GM19035 (cell line): ENCODE results near the gene INHBC.
"Not testable (repeated sequence)": the region's sequence is repeated elsewhere in the genome, so short reads cannot be mapped to it uniquely, and the experiment has no call there.

Experiments used
- ATAC-seq: cut with Tn5 transposase; IDR thresholded peaks from one replicate; pipeline ENCODE4 v1.9.1; 2021; ENCODE audit not compliant: unreplicated experiment

Gene INHBC, protein sequence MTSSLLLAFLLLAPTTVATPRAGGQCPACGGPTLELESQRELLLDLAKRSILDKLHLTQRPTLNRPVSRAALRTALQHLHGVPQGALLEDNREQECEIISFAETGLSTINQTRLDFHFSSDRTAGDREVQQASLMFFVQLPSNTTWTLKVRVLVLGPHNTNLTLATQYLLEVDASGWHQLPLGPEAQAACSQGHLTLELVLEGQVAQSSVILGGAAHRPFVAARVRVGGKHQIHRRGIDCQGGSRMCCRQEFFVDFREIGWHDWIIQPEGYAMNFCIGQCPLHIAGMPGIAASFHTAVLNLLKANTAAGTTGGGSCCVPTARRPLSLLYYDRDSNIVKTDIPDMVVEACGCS

DNA sequence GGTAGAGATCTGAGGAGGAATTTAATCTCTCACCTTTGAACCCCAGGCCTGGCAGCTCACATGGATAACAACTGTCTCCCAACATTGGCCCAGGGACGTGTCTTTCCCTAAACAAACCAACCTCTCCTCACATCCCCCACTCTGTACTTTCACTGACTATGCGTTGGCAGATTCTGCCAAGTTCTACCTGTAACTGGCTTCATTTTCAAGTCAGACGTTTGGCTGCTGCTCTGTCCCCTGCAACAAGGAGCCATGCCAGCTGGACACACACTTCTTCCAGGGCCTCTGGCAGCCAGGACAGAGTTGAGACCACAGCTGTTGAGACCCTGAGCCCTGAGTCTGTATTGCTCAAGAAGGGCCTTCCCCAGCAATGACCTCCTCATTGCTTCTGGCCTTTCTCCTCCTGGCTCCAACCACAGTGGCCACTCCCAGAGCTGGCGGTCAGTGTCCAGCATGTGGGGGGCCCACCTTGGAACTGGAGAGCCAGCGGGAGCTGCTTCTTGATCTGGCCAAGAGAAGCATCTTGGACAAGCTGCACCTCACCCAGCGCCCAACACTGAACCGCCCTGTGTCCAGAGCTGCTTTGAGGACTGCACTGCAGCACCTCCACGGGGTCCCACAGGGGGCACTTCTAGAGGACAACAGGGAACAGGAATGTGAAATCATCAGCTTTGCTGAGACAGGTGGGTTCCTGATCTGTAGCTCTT, at the start of gene INHBC:
Gene INHBC (plus strand): TSS at position 268 of the 707 bp plus-strand sequence. CDS start 103 bp downstream, at position 371.
- ATAC-seq: no peak

DNA sequence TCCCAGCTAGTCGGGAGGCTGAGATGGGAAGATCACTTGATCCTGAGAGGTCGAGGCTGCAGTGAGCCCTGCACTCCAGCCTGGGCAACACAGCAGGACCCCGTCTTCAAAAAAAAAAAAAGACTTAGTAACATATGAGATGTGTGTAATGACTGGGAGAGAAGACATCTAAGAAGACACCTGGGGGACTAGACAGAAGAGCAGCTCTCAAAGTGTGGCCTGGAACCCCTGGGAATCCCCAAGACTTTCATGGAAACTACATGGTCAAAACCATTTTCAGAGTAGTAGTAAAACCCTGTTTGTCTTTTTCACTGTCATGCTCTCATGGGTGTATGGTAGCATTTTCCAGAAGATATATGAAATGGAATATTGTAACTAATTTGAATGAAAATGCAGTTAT, 49.0 kb upstream of the INHBC start:
- ATAC-seq: no peak

DNA sequence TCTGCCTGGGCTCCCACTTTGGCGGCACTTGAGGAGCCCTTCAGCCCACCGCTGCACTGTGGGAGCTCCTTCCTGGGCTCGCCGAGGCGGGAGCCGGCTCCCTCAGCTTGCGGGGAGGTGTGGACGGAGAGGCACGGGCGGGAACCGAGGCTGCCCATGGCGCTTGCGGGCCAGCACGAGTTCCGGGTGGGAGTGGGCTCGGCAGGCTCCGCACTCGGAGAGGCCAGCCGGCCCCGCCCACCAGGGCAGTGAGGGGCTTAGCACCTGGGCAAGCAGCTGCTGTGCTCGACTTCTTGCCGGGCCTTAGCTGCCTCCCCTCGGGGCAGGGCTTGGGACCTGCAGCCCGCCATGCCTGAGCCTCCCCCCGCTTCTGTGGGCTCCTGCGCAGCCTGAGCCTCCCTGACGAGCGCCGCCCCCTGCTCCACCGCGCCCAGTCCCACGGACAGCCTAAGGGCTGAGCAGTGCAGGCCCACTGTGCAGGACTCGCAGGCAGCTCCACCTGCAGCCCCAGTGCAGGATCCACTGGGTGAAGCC, 48.3 kb upstream of the INHBC start:
- ATAC-seq: no peak

DNA sequence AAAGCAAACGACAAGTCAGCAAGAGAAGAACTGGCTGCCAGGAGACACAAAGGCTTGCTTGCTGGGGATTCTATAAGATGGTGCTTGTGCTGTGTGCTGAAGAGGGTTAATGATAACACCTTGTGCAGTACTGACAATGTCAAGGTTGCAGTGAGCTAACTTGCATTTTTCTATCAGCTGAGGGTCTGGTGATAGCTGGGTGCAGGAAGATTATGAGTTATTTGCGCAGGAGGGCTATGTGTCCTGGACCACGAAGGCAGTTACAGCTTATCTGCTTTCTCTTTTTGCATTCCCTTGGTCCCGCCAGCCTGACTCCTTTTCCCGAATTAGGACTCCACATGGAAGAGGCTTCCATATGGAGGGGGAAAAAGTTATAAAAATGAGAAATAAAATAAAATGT, 46.2 kb upstream of the INHBC start:
- ATAC-seq: no peak

DNA sequence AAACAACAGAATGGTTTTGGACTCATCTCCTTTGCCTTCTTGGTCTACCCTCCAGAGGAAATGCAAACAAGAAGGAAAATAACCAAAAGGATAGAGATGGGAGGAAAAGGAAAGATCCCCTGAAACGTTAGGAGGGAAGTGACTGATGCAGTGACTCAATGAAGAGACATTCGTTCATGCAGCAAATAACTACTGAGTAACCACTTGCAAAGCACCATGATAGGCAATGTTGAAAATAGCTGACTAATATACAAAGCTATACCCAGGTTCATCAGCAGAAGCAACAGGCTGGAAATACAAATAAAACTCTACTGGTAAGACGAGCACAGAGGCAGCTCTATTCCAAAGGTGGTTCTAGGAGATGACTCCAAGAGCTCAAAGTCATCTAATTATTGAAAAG, 45.6 kb upstream of the INHBC start:
- no peak for ATAC-seq

DNA sequence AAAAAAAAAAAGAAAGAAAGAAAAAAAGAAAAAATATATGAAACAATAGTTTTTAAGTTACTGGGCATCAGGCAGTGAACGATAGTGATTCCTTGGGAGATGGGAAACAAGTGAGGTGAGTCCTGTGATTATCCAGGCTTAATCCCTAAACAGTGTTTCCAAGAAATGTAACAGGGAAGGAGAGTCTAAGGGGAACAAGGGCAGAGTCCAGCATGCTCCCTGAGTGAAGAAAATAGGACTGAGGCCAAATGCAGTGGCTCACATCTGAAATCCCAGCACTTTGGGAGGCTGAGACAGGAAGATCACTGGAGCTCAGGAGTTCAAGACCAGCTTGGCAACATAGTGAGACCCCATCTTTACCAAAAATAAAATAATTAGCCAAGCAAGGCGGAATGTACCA, 44.4 kb upstream of the INHBC start:
- no peak for ATAC-seq

DNA sequence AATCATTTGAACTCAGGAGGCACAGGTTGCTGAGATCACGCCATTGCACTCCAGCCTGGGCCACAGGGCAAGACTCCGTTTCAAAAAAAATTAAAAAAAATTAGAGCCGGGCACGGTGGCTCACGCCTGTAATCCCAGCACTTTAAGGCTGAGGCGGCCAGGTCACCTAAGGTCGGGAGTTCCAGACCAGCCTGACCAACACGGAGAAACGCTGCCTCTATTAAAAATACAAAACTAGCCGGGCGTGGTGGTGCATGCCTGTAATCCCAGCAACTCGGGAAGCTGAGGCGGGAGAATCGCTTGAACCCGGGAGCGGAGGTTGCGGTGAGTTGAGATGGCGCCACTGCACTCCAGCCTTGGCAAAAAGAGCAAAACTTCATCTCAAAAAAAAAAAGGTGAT, 39.5 kb upstream of the INHBC start:
- ATAC-seq: no peak

DNA sequence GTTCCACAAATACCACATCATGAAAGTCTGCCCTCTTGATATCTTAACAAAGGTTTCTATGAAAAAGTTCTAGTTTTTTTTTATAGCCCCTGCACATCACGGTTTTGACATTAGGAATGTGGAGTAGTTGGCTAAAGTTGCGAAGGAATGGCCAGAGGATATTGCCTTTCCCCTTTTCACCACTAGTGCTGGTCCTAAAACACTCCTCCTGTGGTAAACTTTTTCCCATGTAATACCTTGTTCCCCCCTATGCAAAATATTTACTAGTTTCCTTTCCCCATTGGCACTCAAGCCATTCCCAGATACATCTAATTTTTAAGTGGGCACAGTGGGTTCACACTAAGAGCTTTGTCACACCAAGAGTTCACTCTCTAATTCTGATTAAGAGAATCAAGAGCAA, 37.1 kb upstream of the INHBC start:
- no peak for ATAC-seq

DNA sequence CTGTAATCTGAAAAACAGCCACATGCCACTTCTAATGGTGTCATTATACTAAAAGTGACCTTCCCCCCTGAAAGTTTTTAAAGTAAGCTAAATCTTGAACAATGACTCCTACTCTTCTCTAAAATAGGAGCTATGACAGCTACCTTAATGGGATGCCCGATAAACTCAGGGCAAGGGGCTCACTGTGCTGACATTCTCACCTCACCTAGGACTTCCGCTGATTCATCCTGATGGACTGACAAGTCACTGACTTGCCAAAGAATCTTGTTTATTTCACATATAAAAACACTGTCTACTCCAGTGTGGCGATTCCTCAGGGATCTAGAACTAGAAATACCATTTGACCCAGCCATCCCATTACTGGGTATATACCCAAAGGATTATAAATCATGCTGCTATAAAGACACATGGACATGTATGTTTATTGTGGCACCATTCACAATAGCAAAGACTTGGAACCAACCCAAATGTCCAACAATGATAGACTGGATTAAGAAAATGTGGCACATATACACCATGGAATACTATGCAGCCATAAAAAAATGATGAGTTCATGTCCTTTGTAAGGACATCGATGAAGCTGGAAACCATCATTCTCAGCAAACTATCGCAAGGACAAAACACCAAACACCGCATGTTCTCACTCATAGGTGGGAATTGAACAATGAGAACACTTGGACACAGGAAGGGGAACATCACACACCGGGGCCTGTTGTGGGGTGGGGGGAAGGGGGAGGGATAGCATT, 34.7 kb upstream of the INHBC start:
- not testable (repeated sequence) for ATAC-seq

DNA sequence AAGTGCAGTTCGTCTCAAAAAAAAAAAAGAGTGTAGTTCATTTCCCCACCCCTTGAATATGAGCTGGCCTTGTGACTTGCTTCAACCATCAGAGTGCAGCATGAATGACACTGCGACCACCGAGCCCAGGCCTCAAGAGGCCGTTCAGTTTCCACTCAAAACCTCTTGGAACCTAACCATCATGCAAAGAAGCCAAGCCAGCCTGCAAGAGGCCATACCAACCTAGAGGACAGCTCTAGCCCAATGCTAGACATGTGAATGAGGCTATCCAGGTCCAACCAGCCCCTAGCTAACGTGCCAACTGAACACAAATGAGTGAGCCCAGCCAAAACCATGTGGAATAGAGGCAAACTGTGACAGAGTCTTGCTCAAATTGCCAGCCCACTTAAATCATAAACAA, 33.4 kb upstream of the INHBC start:
- no peak for ATAC-seq

DNA sequence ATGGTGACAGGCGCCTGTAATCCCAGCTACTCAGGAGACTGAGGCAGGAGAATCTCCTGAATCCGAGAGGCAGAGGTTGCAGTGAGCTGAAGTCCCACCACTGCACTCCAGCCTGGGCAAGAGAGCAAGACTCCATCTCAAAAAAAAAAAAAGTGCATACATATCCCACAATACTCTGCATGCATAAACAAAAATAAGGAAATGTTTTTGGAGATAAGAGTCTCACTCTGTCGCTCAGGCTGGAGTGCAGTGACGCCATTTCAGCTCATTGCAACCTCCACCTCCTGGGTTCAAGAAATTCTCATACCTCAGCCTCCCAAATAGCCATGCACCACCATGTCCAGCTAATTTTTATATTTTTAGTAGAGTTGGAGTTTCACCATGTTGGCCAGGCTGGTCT, 32.4 kb upstream of the INHBC start:
- not testable (repeated sequence) for ATAC-seq

DNA sequence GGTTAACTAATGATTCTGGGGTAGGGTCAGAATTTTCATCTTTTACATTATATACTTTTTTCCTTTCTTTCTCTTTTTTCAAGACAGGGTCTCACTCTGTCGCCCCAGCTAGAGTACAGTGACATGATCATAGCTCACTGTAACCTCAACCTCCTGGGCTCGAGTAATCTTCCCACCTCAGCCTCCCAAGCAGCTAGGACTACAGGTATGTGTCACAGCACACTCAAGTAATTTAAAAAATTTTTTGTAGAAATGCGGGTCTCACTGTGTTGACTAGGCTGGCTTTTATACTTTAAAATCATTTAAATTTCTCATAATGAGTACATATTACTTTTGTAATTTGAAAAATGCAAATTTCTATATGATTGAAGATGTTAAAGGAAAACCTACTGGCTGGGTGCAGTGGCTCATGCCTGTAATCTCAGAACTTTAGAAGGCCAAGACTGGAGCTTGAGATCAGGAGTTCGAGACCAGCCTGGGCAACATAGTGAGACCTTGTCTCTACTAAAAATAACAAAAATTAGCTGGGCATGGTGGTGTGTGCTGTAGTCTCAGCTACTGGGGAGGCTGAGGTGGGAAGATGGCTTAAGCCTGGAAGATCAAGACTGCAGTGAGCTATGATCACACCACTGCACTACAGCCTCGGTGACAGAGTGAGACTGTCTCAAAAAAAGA, 29.5 kb upstream of the INHBC start:
- no peak for ATAC-seq

DNA sequence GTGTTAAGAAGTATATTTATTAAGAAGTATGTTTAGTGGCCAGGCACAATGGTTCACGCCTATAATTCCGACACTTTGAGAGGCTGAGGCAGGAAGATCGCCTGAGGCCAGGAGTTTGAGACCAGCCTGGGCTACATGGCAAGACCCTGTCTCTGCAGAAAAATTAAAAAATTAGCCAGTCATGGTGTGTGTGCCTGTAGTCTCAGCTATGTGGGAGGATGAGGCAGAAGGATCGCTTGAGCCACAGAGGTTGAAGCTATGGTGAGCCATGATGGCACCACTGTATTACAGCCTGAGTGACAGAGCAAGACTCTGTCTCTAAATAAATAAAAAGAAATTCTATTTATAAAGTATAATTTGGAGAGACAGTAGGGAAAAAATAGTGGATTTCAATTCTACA, 24.1 kb upstream of the INHBC start:
- no peak for ATAC-seq

DNA sequence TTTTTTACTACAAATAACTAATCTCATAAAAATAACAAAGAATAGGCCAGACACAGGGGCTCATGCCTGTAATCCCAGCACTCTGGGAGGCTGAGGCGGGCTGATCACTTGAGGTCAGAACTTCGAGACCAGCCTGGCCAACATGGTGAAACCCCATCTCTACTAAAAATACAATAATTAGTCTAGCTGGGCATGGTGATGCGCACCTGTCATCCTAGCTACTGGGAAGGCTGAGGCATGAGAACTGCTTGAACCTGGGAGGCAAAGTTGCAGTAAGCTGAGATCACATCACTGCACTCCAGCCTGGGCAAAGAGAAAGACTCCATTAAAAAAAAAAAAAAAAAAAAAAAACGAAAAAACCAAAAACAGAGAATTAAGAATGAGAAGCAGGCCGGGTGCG, 20.4 kb upstream of the INHBC start:
- not testable (repeated sequence) for ATAC-seq

DNA sequence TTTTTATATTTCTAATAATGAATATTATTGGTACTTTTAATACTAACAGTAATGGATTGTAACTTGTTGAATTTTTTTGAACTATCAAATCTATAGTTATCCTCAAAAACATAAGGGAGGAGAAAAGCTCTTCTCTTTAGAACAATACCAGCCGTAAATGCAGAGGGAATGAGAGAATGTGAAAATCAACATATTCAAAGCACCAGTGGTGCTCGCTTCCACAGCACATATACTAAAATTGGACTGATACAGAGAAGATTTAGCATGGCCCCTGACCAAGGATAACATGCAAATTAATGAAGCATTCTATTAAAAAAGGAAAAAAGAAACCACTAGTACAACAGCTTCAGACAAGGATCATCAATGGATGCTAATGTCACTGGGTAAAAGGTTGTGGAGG, 19.5 kb upstream of the INHBC start:
- ATAC-seq: no peak

DNA sequence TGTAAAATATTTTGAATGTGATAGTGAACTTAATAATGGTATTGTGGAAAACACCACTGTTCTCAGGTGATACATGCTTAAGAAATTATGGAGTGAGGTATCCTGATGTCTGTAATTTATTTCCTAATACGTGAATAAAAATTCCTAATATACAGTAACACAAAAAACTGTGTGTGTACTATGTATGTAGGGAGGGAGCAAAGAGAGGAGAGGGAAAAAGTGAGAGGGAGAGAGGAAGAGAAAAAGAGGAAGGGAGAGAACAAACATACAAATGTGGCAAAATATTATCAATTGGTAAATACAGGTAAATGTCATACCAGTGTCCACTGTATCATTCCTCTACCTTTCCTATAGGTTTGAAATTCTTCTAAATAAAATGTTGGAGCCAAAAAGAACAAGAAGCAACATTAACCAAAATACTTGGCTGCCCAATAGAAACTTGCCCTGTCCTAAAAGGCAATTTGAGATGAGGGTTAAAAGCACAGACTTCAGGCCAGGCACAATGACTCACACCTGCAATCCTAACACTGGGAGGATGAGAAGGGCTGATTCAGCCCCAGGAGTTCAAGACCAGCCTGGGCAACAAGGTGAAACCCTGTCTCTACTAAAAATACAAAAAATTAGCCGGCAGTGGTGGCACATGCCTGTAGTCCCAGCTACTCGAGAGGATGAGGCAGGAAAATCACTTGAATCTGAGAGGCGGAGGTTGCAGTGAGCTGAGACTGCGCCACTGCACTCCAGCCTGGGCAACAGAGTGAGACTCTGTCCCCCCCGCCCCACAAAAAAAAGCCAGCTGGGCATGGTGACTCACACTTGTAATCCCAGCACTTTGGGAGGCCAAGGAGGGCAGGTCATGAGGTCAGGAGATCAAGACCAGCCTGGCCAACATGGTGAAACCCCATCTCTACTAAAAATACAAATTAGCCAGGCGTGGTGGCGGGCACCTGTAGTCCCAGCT, 18.3 kb upstream of the INHBC start:
- ATAC-seq: no peak

DNA sequence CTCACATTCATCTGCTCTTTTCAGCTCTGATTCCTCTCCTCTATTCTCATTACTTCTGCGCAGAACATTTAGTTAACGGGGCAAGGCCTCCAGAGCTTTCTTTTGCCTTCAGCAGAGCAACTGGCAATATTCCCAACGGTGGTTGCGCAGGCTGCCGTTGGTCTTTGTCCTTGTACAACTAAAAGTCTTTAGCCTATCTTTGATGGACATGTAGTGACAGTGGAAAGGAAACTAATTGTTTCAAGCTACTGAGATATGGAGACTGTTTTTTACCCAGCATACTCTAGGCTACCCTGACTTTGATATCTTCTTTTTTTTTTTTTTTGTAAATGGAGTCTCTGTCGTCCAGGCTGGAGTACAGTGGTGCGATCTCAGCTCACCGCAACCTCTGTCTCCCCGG, 16.3 kb upstream of the INHBC start:
- no peak for ATAC-seq

DNA sequence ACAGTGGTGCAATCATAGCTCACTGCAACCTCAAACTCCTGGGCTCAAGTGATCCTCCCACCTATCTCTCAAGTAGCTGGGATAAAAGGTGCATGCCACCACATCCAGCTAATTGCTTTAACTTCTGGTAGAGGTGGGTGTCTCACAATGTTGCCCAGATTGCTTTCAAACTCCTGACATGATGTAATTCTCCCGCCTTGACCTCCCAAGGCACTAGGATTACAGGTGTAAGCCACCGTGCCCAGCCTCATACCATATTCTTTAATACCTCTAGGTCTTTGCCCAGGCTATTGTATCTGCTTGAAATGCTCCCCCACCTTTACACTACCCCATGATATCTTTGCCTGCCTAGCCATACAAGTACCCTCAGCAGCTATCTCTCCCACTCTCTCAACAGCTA, 15.1 kb upstream of the INHBC start:
- ATAC-seq: no peak

DNA sequence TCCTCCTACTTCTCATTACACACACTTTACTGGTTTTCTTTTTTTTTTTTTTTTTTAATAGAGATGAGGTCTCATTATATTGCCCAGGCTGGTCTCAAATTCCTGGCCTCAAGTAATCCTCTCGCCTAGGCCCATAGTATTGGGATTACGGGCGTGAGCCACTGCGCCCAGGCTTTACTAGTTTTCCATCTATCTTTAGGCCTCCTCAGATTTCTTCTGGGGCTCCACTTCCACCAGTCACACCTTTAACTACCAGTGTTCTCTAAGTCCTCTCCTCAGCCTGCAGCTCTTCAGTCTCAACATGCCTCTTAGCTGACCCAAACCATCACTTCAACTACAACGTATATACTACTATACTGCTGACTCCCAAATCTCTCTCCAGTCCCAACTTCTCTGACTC, 14.1 kb upstream of the INHBC start:
- ATAC-seq: no peak

DNA sequence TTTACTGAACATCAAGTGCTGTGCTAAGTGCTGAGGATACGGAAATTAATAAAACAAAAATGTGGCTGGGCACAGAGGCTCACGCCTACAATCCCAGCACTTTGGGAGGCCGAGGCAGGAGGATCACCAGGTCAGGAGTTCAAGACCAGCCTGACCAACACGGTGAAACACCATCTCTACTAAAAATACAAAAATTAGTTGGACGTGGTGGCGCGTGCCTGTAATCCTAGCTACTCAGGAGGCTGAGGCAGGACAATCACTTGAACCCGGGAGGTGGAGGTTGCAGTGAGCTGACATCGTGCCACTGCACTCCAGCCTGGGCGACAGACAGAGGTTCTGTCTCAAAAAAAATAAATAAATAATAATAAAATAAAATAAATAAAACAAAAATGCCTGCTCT, 7.6 kb upstream of the INHBC start:
- ATAC-seq: not testable (repeated sequence)
